ENCODE measurements around the gene BICD1.
"Not testable (repeated sequence)": the region's sequence is repeated elsewhere in the genome, so short reads cannot be mapped to it uniquely, and the experiment has no call there.

Gene BICD1

GRCh38 chr12:32270818-32271710 is 164.4 kb downstream of the BICD1 start:
- no peak for TF ChIP-seq CTCF (IDR thresholded peaks at IDR 0.05; ENCODE audit: insufficient read depth, low read depth, low read length, missing control alignments)
- DNase-seq (ENCODE audit: low read depth) = peak; percentile 43
- no peak overlapping the region for H3K4me3 ChIP-seq (ENCODE audit: low read length)

GRCh38 chr12:32272465-32272864 is 165.8 kb downstream of the BICD1 start:
- no peak for DNase-seq (ENCODE audit: low read depth)
- TF ChIP-seq CTCF (IDR thresholded peaks at IDR 0.05; ENCODE audit: insufficient read depth, low read depth, low read length, missing control alignments) = no peak

GRCh38 chr12:32273063-32273522 is 166.4 kb downstream of the BICD1 start:
- no peak for TF ChIP-seq CTCF (IDR thresholded peaks at IDR 0.05; ENCODE audit: insufficient read depth, low read depth, low read length, missing control alignments)
- no peak overlapping the region for H3K4me3 ChIP-seq (ENCODE audit: low read length)
- peak; percentile 21 for DNase-seq (ENCODE audit: low read depth)

More at GRCh38 chr12:32272465-32272864, 165.8 kb downstream of the BICD1 start:
- H3K4me3 ChIP-seq (ENCODE audit: low read length) = no peak overlapping the region

GRCh38 chr12:32273712-32274111 is 167.1 kb downstream of the BICD1 start:
- no peak for DNase-seq (ENCODE audit: low read depth)
- H3K4me3 ChIP-seq (ENCODE audit: low read length) = no peak overlapping the region
- TF ChIP-seq CTCF (IDR thresholded peaks at IDR 0.05; ENCODE audit: insufficient read depth, low read depth, low read length, missing control alignments) = no peak

GRCh38 chr12:32274665-32275064 is 168.0 kb downstream of the BICD1 start:
- no peak for TF ChIP-seq CTCF (IDR thresholded peaks at IDR 0.05; ENCODE audit: insufficient read depth, low read depth, low read length, missing control alignments)
- DNase-seq (ENCODE audit: low read depth) = no peak
- no peak overlapping the region for H3K4me3 ChIP-seq (ENCODE audit: low read length)

GRCh38 chr12:32275520-32275919 is 168.9 kb downstream of the BICD1 start:
- DNase-seq (ENCODE audit: low read depth); H3K4me3 ChIP-seq (ENCODE audit: low read length): not testable (repeated sequence)

GRCh38 chr12:32277774-32278173 is 171.1 kb downstream of the BICD1 start:
- TF ChIP-seq CTCF (IDR thresholded peaks at IDR 0.05; ENCODE audit: insufficient read depth, low read depth, low read length, missing control alignments) = no peak
- DNase-seq (ENCODE audit: low read depth) = no peak
- no peak overlapping the region for H3K4me3 ChIP-seq (ENCODE audit: low read length)
